Parathyroid adenoma (tissue), 2 donors: ENCODE results near the gene FOXJ1.

Experiments
- H2AFZ ChIP-seq: fragments of 300-600 bp; sonication (generic); one replicate; pipeline ENCODE4 v1.7.0; 2017; ENCODE audit warnings: antibody characterized with exemption, mild to moderate bottlenecking
- H3K27ac ChIP-seq: fragments of 300-600 bp; sonication (generic); one replicate; pipeline ENCODE4 v1.7.0; 2017
- H3K27me3 ChIP-seq: fragments of 300-600 bp; sonication (generic); one replicate; pipeline ENCODE4 v1.7.0; 2017; ENCODE audit warnings: low read length; ENCODE audit not compliant: control insufficient read depth, insufficient read depth
- H3K36me3 ChIP-seq: fragments of 300-600 bp; sonication (generic); one replicate; pipeline ENCODE4 v1.7.0; 2017; ENCODE audit warnings: low read length; ENCODE audit not compliant: control insufficient read depth, insufficient read depth
- H3K4me1 ChIP-seq: fragments of 300-600 bp; sonication (generic); one replicate; pipeline ENCODE4 v1.7.0; 2017; ENCODE audit warnings: control low read depth
- H3K4me2 ChIP-seq: fragments of 300-600 bp; sonication (generic); one replicate; pipeline ENCODE4 v1.7.0; 2017; ENCODE audit warnings: low read length
- H3K4me3 ChIP-seq: fragments of 300-600 bp; sonication (generic); one replicate; pipeline ENCODE4 v1.7.0; 2017; ENCODE audit warnings: low read depth, low read length
- H3K79me2 ChIP-seq: fragments of 300-600 bp; sonication (generic); one replicate; pipeline ENCODE4 v1.7.0; 2017; ENCODE audit warnings: control low read depth
- H3K9ac ChIP-seq: fragments of 300-600 bp; sonication (generic); one replicate; pipeline ENCODE4 v1.7.0; 2017; ENCODE audit warnings: mild to moderate bottlenecking
- H3K9me3 ChIP-seq: fragments of 300-600 bp; sonication (generic); one replicate; pipeline ENCODE4 v1.7.0; 2017; ENCODE audit warnings: low read length; ENCODE audit not compliant: control insufficient read depth
- CTCF ChIP-seq: fragments of 300-600 bp; sonication (generic); IDR thresholded peaks from one replicate; pipeline ENCODE4 v1.7.0; 2017; ENCODE audit warnings: antibody characterized with exemption, mild to moderate bottlenecking
- donor health status: primary hyperparathyroidism.

The FOXJ1 gene

DNA sequence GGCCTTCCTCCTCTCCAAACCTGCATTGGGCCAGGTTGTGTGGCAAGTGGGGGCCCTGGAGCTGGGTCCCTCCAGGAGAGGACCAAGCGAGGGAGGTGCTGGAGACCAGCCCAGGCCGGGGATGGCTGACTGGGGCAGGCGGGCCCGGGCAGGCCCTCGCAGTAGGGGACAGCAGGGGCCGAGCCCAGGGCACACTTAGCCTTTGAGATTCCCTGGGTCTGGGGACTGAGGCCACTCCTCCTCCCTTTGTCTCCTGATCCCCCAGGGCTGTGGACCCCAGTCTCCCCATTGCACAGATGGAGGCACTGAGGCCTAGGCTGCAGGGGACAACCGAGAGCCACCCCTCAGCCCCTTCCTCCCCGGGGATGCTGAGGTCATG, 5.2 kb downstream of the FOXJ1 start:
- H3K9ac ChIP-seq = no peak overlapping the region
- no peak for TF ChIP-seq CTCF
- H3K4me3 ChIP-seq = no peak overlapping the region
- no peaks in the 10 kb centered on the region for H3K36me3 ChIP-seq
- no peaks in the 10 kb centered on the region for H3K9me3 ChIP-seq
- H3K4me1 ChIP-seq = no peaks in the 10 kb centered on the region
- H3K79me2 ChIP-seq = no peaks in the 10 kb centered on the region
- H3K27ac ChIP-seq = no peak overlapping the region
- no peak overlapping the region for H3K4me2 ChIP-seq
- H2AFZ ChIP-seq = no peak overlapping the region
- peaks cover 9% of the 10 kb centered on the region for H3K27me3 ChIP-seq

GRCh38 chr17:76134911-76135809, 5.9 kb downstream of the FOXJ1 start:
- Histone ChIP-seq H2AFZ (no peak overlapping the region), H3K9ac (no peak overlapping the region), H3K79me2 (no peaks in the 10 kb centered on the region), H3K4me2 (no peak overlapping the region), H3K4me3 (no peak overlapping the region), H3K9me3 (no peaks in the 10 kb centered on the region), H3K27ac (no peak overlapping the region), H3K27me3 (peaks cover 5% of the 10 kb centered on the region), H3K36me3 (no peaks in the 10 kb centered on the region), H3K4me1 (no peaks in the 10 kb centered on the region)
- no peak for TF ChIP-seq CTCF

- H2AFZ ChIP-seq = no peak overlapping the region
- H3K27ac ChIP-seq = no peak overlapping the region
- H3K27me3 ChIP-seq = no peaks in the 10 kb centered on the region
- H3K4me1 ChIP-seq = no peaks in the 10 kb centered on the region
- no peaks in the 10 kb centered on the region for H3K9me3 ChIP-seq
- H3K4me2 ChIP-seq = no peak overlapping the region
- H3K36me3 ChIP-seq = no peaks in the 10 kb centered on the region
- no peak overlapping the region for H3K4me3 ChIP-seq
- TF ChIP-seq CTCF = no peak
- no peaks in the 10 kb centered on the region for H3K79me2 ChIP-seq
- H3K9ac ChIP-seq = no peak overlapping the region
Measured at GRCh38 chr17:76132574-76133338, 8.3 kb downstream of the FOXJ1 start.

- Histone ChIP-seq H3K4me1 (no peaks in the 10 kb centered on the region), H3K27ac (no peak overlapping the region)
Measured at GRCh38 chr17:76131692-76132573, 9.1 kb downstream of the FOXJ1 start.

More at GRCh38 chr17:76131692-76132573, 9.1 kb downstream of the FOXJ1 start:
- Histone ChIP-seq H3K4me2 (no peak overlapping the region), H3K9me3 (no peaks in the 10 kb centered on the region), H3K27me3 (no peaks in the 10 kb centered on the region), H2AFZ (no peak overlapping the region), H3K4me3 (no peak overlapping the region), H3K9ac (no peak overlapping the region), H3K79me2 (no peaks in the 10 kb centered on the region), H3K36me3 (no peaks in the 10 kb centered on the region)
- no peak for TF ChIP-seq CTCF
